Stimulated activated CD8-positive, alpha-beta memory T cell treated with anti-CD3 and anti-CD28 coated beads, Interleukin-2, amount 100 ng/mL, for 1 hour (primary cell): Measurements from ENCODE around the gene SLC12A1.
A peak's percentile ranks its signal among the peaks of the same experiment; 100 is the strongest.

Experiments
- DNase-seq, 2 donors: peaks; one replicate each; pipeline ENCODE4 v3.0.0-alpha.2; 2020; ENCODE audit warnings: low read depth in 2 of 2

Gene SLC12A1

GRCh38 chr15:48205981-48206380 lies at the start of gene SLC12A1:
Gene SLC12A1, plus strand, starts transcription at chr15:48206302. Its CDS starts 1,418 bp downstream, at chr15:48207720.
- DNase-seq = no peak

DNA sequence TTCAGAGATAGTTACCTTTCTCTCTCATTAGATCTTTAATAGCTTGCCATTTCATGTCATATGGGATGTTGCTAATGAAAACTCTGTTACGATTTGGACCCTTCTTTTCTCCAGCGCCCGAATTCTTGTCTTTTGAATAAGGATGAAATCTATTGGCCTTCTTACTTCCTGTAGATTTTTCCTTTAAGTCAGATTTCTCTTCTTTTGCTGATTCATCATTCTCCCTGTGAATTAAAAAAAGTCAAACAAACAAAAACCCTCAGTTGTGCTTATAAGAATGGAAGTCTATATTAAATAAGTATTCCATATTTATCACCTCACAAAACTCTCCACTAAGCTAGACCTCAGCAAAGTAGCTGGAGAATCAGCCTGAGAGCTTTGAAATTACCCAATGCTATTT lies 37.5 kb upstream of the SLC12A1 start:
- DNase-seq = no peak

GRCh38 chr15:48170981-48171380 lies 35.1 kb upstream of the SLC12A1 start:
- DNase-seq = no peak

DNA sequence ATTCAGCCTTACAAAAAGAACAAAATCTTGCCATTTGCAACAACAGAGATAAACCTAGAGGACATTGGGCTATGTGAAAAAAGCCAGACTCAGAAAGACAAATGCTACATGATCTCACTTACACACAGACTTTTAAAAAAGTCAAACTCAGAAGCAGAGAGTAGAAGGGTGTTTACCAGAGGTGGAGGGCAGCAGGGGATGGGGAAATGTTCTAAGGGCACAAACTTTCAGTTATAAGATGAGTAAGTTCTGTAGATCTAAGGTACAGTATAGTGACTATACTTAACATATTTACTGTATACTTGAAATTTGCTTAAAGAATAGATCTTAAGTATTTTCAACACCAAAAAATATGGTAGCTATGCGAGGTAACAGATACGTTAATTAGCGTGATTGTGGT lies 31.0 kb upstream of the SLC12A1 start:
- DNase-seq = no peak

GRCh38 chr15:48176112-48176511 lies 30.0 kb upstream of the SLC12A1 start:
- DNase-seq = no peak

- DNase-seq = no peak
Observed at GRCh38 chr15:48176957-48177356, 29.1 kb upstream of the SLC12A1 start.

- DNase-seq = no peak
Observed at GRCh38 chr15:48177383-48177765, 28.7 kb upstream of the SLC12A1 start.

DNA sequence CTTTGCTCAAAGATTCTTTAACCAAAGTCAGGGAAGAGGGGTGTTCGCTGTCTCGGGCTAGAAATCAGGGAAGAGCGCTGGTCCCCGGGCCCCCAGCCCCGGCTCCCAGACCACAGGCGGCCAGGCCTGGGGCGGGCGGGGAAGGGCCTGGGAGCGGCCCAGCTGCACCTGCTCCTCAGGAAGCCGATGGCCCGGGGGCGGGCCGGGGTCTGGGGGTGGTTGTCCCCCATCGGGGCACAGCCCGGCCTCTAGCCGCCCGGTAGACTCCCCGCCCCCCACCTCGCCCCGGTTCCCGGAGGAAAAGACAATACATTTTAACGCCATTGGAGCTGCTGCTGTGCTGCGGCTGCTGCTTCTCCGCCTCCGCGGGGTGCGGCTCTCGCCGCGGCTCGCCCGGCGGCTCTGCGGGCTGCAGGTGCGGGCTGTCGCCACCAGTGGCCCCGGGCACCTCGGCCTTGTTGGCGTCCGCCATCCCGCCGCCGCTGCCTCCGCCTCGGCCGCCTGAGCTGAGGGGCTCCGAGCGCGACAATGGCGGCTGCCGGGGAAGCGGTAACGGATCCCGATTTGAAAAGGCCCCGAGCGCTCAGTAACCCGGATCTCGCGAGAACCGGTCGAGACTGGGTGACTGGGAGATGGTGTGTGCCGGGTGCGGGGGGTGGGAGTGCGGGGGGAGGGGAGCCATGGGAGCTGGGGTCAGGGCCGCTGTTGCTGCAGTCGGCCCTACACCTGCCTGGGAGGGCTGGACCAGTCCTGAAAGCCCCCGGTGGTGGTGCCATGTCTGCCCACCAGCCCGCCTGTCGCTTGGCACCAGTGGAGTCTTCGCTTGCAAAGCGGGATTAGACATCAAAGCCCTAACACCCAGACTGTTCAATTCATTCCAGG lies 28.1 kb upstream of the SLC12A1 start, which contains the start of gene MYEF2:
Gene MYEF2 (minus strand): TSS at position 530 of the 882 bp plus-strand sequence. CDS start 58 bp downstream, at position 472.
- peak; percentile 14 to 27 for DNase-seq

- no peak for DNase-seq
Observed at GRCh38 chr15:48178648-48178931, 27.5 kb upstream of the SLC12A1 start.

- DNase-seq = no peak
Observed at GRCh38 chr15:48182749-48183148, 23.4 kb upstream of the SLC12A1 start.

- no peak for DNase-seq
Observed at GRCh38 chr15:48185529-48185928, 20.6 kb upstream of the SLC12A1 start.

DNA sequence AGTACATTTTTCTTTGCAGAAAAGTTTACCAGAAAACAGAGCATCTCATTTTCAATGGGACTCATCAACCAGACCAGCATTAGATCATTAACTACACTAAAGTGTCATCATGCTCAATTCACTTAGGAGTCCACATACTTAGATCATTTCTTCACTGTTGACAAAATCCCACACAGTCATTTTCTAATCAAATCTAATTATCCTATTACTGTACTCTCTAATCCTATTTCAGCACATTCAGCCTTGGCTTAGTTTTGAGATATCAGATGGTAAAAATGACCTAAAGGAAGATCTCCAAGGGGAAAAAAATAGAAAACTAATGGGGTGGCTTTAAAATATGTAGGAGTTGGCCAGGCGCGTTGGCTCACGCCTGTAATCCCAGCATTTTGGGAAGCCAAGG lies 19.8 kb upstream of the SLC12A1 start:
- DNase-seq = no peak

GRCh38 chr15:48190932-48191573 lies 15.0 kb upstream of the SLC12A1 start:
- no peak for DNase-seq

GRCh38 chr15:48191574-48192225 lies 14.4 kb upstream of the SLC12A1 start, which contains the start of gene CTXN2:
Gene CTXN2, plus strand, starts transcription at chr15:48191665. Its CDS starts 9,636 bp downstream, at chr15:48201301.
- no peak for DNase-seq

DNA sequence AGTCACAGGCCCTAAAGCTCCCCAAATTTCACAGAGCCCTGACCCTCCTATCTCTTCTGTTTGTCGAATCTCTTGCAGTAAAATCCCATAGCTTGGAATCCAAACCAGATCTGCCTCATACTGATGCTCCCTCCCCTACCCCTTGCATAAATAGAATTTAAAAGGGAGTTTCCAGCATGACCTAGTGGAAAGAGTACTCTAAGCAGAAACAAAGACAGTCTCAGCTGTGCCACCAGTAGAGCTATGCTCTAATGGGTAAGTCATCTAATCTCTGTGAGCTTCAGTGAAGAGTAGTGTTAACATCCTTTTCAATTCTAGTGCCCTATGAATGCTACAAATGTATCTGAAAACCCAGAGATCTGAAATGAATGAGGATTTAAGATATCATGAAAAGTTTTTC lies 4.0 kb upstream of the SLC12A1 start:
- no peak for DNase-seq

DNA sequence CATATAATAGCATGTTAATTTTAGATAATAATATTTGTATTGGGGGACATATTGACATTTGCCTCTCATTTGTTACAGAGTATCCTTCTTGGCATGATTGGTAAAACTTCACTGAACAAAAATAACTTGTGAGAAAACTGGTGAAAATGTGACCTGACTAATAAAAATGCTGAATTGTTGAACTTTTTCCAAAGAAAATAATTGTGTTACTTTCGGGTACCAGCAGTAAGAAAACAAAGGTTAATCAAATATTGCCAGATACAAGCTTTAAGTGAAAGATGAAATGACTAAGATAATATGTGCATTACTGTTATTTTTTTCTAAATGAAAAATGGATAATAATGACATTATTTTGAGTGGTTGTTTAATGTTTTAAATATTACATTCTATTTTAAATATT lies 15.2 kb downstream of the SLC12A1 start:
- no peak for DNase-seq

GRCh38 chr15:48221885-48222284 lies 15.8 kb downstream of the SLC12A1 start:
- DNase-seq = no peak

DNA sequence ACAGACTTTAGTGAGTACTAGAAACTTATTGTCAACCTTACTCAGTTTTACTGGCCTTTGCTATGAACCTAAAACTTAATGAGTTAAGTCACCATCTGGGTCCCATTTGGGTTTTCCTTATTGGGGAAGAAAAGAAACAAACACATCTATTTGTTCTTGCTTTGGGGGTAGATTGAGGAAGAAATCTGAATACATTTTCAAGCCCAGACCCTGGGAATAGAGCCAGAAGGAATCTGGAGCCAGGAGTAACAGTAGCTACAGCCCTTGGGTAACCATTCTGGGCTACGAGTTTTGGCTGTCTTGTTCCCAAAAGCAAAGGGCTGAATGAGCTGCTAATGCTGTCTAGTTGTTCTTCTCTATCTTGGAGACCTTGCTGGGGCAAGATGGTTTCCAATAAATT lies 16.5 kb downstream of the SLC12A1 start:
- DNase-seq = no peak

DNA sequence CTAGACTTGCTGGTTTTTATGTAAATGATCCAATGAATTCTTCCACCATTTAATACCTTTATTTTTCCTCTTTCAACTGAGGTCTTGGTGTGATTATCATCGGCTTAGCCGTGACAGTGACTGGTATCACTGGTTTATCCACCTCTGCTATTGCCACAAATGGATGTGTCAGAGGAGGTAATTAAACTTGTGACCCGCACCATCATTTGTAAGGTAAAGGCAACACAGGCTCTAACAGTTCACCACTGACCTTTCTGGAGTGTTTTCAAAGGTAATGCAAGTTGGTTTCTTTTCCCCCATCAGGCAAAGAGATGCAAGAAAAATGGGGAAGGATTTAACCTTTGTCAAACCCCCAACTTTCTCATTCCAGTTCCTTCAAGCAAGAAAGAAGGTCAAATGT lies 19.7 kb downstream of the SLC12A1 start:
- no peak for DNase-seq

DNA sequence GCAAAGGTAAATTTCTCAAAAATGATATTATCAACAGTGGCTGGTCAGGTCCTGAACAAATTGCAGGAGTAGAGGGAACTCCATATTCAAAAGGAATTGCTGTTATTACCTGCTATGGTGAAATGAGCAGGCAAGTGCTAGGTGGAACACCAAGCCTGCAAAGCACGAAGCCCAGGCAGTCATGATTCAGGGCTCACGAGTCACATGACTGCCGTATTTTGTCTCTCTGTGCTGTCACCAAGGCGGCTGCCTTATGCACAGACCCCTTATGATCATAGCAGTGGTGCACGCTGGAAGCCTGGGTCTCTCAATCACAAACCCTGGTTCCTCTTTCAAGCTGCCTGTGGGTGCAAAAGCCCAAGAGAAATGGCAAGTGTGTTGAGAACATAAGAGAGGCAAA lies 24.4 kb downstream of the SLC12A1 start:
- DNase-seq = no peak

- no peak for DNase-seq
Observed at GRCh38 chr15:48233246-48233645, 27.1 kb downstream of the SLC12A1 start.

- DNase-seq = no peak
Observed at GRCh38 chr15:48239334-48239733, 33.2 kb downstream of the SLC12A1 start.

DNA sequence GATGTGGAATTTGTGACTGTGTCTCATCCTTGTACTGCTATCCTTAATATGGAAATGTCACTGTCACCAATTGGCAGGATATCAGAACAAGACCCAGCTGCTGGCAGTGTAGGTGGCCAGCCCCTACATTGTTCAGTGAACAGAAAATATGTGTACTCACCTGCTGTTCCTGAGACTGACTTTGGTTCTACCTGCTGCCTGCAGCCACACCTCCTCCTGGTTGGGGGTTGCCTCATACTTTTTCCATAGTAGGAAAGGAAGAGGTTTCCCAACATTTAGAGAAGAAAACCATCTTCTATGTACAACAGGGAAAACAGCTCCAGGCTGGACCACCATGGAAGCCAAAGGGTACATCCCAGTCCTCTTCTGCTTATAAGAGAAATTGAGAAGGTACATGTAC lies 35.9 kb downstream of the SLC12A1 start:
- no peak for DNase-seq
